Endothelial cell of umbilical vein (primary cell): ENCODE data around the gene OR2H1. TPM values are rescaled to one million over a fixed set of nuclear protein-coding genes. Genes with fewer than 3 reads are reported as not detected.

Source experiments
- BruUV-seq: library from RNA; stranded (reverse); fragments of 400-500 nt; replicated peaks from 2 replicates; lab custom pipeline; 2021; lab: Mats Ljungman, UMichigan
- CTCF ChIA-PET: fragments of 300-600, 350-600 bp; sonication (Branson Sonifier 250); formaldehyde crosslinking; loops from one replicate; lab custom pipeline; 2021; ENCODE audit warnings: antibody characterized with exemption, inconsistent platforms; lab: Charles Lee
- POLR2A ChIA-PET: fragments of 300-600, 350-600 bp; sonication (Branson Sonifier 250); formaldehyde crosslinking; loops from one replicate; lab custom pipeline; 2021; ENCODE audit warnings: antibody characterized with exemption, inconsistent platforms; lab: Charles Lee
- DNase-seq: peaks from one replicate; pipeline ENCODE4 v3.0.0-alpha.2; 2011; ENCODE audit warnings: low read depth, low spot score
- FAIRE-seq: peaks from 2 replicates; lab custom pipeline; 2011; peaks lifted over from hg19 to GRCh38; lab: Jason Lieb, UNC
- H2AFZ ChIP-seq: 2 replicates; pipeline ENCODE4 v1.6.0; 2012; ENCODE audit warnings: low read depth, low read length, control low read depth, inconsistent platforms
- H3K27ac ChIP-seq: 2 replicates; pipeline ENCODE4 v1.5.1; 2011; ENCODE audit warnings: low read depth, mild to moderate bottlenecking, control low read depth, low read length, moderate library complexity; ENCODE audit not compliant: insufficient read depth
- H3K27me3 ChIP-seq, 2 experiments: 2 replicates each; pipeline versions ENCODE4 v1.6.0 to v1.6.1; 2011; ENCODE audit warnings: low read length in 2 of 2, mixed read lengths in 1 of 2; ENCODE audit not compliant: control insufficient read depth in 2 of 2, insufficient read depth in 2 of 2
- H3K36me3 ChIP-seq, 2 experiments: 2 replicates in 1 of 2; 3 replicates in 1 of 2; pipeline ENCODE4 v1.5.1; 2011; ENCODE audit warnings: low read length in 2 of 2, mild to moderate bottlenecking in 1 of 2, moderate library complexity in 1 of 2; ENCODE audit not compliant: control insufficient read depth in 2 of 2, insufficient read depth in 2 of 2; ENCODE audit errors: extremely low read depth in 1 of 2
- H3K4me1 ChIP-seq: 3 replicates; pipeline ENCODE4 v1.5.1; 2011; ENCODE audit warnings: mild to moderate bottlenecking, low read length; ENCODE audit not compliant: control insufficient read depth, insufficient read depth; ENCODE audit errors: extremely low read depth
- H3K4me2 ChIP-seq: 2 replicates; pipeline ENCODE4 v1.6.1; 2011; ENCODE audit warnings: low read length, control low read depth, mixed read lengths; ENCODE audit not compliant: insufficient read depth
- H3K4me3 ChIP-seq, 3 experiments: fragments of 200-600 bp in 1 of 3; sonication (generic), shearing (Covaris generic) in 1 of 3; replicated peaks in 1 of 3; 2 replicates each; pipeline ENCODE4 v1.5.1; 2011 to 2016; ENCODE audit warnings: control low read depth in 3 of 3, low read length in 3 of 3, mild to moderate bottlenecking in 2 of 3, inconsistent platforms in 1 of 3, low read depth in 1 of 3, moderate library complexity in 1 of 3; ENCODE audit not compliant: insufficient read depth in 1 of 3
- H3K79me2 ChIP-seq: 2 replicates; pipeline ENCODE4 v1.6.0; 2012; ENCODE audit warnings: low read length, inconsistent platforms; ENCODE audit not compliant: control insufficient read depth, insufficient read depth
- H3K9ac ChIP-seq: replicated peaks from 2 replicates; pipeline ENCODE3; 2011; ENCODE audit warnings: low read length, control low read depth; ENCODE audit not compliant: insufficient read depth; ENCODE audit errors: extremely low read depth
- H3K9me1 ChIP-seq: replicated peaks from 3 replicates; pipeline ENCODE4 v1.6.0; 2011; ENCODE audit warnings: mild to moderate bottlenecking, low read length; ENCODE audit not compliant: control insufficient read depth, insufficient read depth; ENCODE audit errors: extremely low read depth
- H3K9me3 ChIP-seq: replicated peaks from 2 replicates; pipeline ENCODE4 v1.5.1; 2012; ENCODE audit warnings: low read length, inconsistent platforms; ENCODE audit not compliant: control insufficient read depth, insufficient read depth
- H4K20me1 ChIP-seq: replicated peaks from 2 replicates; pipeline ENCODE3; 2011; ENCODE audit warnings: mild to moderate bottlenecking, low read length; ENCODE audit not compliant: control insufficient read depth, insufficient read depth; ENCODE audit errors: extremely low read depth
- CTCF ChIP-seq, 2 donors: IDR thresholded peaks; 1 replicate in 1 of 2; 2 replicates in 1 of 2; pipeline ENCODE4 v1.5.1; 2011; ENCODE audit warnings: low read length in 2 of 2, mild to moderate bottlenecking in 2 of 2, moderate library complexity in 2 of 2, control low read depth in 1 of 2, inconsistent platforms in 1 of 2, low read depth in 1 of 2; ENCODE audit not compliant: insufficient read depth in 1 of 2; ENCODE audit errors: extremely low read depth in 1 of 2
- EZH2 ChIP-seq: IDR thresholded peaks from 2 replicates; pipeline ENCODE4 v1.6.1; 2012; ENCODE audit warnings: borderline replicate concordance, low read depth, mild to moderate bottlenecking, moderate library complexity, low read length, inconsistent platforms; ENCODE audit not compliant: severe bottlenecking
- FOS ChIP-seq: IDR thresholded peaks from 2 replicates; pipeline ENCODE4 v1.6.1; 2011; ENCODE audit warnings: mild to moderate bottlenecking, low read length, moderate library complexity, borderline replicate concordance; ENCODE audit not compliant: insufficient read depth
- GATA2 ChIP-seq: IDR thresholded peaks from 2 replicates; pipeline ENCODE4 v1.7.0; 2011; ENCODE audit warnings: low read depth, mild to moderate bottlenecking, moderate library complexity, mixed read lengths, low read length; ENCODE audit not compliant: insufficient read length, insufficient read depth
- JUN ChIP-seq: IDR thresholded peaks from 2 replicates; pipeline ENCODE4 v1.6.1; 2011; ENCODE audit warnings: borderline replicate concordance, low read depth; ENCODE audit not compliant: insufficient read length, insufficient read depth
- MYC ChIP-seq: IDR thresholded peaks from one replicate; pipeline ENCODE4 v1.6.1; 2011; ENCODE audit warnings: mild to moderate bottlenecking, low read depth, low read length
- POLR2A ChIP-seq: IDR thresholded peaks from 2 replicates; pipeline ENCODE4 v1.6.1; 2012; ENCODE audit warnings: low read depth, mild to moderate bottlenecking, control low read depth, low read length
- POLR2AphosphoS5 ChIP-seq: IDR thresholded peaks from 2 replicates; pipeline ENCODE4 v1.6.1; 2012; ENCODE audit warnings: low read depth, mild to moderate bottlenecking, control low read depth, low read length, moderate library complexity; ENCODE audit not compliant: insufficient read depth
- dilution Hi-C: fragments of 300-500 bp; cut with MboI; formaldehyde crosslinking; loops from one replicate; pipeline ENCODE4 v1.15.0; 2019; ENCODE audit warnings: low sequenced_read_pairs; ENCODE audit not compliant: extremely low pct_ligation_motif_present
- intact Hi-C: fragments of 100-400 bp; cut with micrococcal nuclease; formaldehyde crosslinking; loops from one replicate; pipeline ENCODE4 v1.10.0; 2022
- polyA plus RNA-seq, 4 experiments: library from polyadenylated mRNA; depleted of rRNA in 3 of 4; stranded (reverse) in 3 of 4; unstranded in 1 of 4; fragments of >200 nt; gene quantifications; 2 replicates each; pipeline versions ENCODE4 v1.2.1 to v1.2.3, GENCODE V29; 2011 to 2012; ENCODE audit warnings: missing spikeins in 1 of 4
- total RNA-seq: library from RNA; stranded (reverse); gene quantifications from 2 replicates; pipeline ENCODE4 v1.2.3, GENCODE V29; 2021
- TF ChIP-seq, protein P1 (sequence below): IDR thresholded peaks from 2 replicates; pipeline ENCODE4 v1.6.1; 2011; ENCODE audit not compliant: insufficient read depth, insufficient read length

The OR2H1 gene
- total and polyA plus RNA-seq, 2 donors (not counting 3 experiments of a cell fraction or from before 2014, with no cell fraction given), result not detected

DNA sequence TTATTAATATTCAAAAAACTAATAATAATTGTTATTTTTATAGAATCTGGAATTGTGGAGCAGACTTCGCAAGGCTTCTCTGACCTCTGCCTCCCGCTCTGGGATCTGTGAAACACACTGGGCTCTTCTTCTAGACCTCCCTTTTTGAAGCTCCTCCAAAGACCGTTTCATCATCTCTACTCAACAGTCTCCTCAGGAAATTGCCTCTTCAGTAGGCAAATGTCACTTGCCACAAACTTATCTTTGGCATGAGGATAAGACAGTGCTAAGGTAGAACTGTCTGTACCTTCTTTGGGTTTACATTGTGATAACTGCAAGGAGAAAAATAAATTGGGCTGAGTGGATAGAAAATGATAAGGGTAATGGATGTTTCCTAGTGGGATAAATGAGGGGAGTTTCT lies 33.1 kb downstream of the OR2H1 start:
- no peak for TF ChIP-seq CTCF (IDR thresholded peaks at IDR 0.05; ENCODE audit: extremely low read depth in 1 of 2, insufficient read depth in 1 of 2, low read depth in 1 of 2, low read length in 2 of 2)
- no peak for TF ChIP-seq GATA2
- H3K27me3 ChIP-seq, result no peaks in the 10 kb centered on the region
- BruUV-seq, result no TSS peak
- no peak overlapping the region for H3K4me3 ChIP-seq
- no peaks in the 10 kb centered on the region for H4K20me1 ChIP-seq
- FAIRE-seq (no peak), DNase-seq (no peak)
- intact Hi-C loops, result no loop called here
- H3K9me3 ChIP-seq, result no peaks in the 10 kb centered on the region
- H3K79me2 ChIP-seq, result no peaks in the 10 kb centered on the region
- ChIA-PET CTCF (no interaction called here), POLR2A (no interaction called here)
- no peaks in the 10 kb centered on the region for H3K36me3 ChIP-seq
- dilution Hi-C loops, result no loop called here
- no peaks in the 10 kb centered on the region for H3K9me1 ChIP-seq
- no peak overlapping the region for H3K27ac ChIP-seq
- no peak overlapping the region for H2AFZ ChIP-seq
- H3K4me1 ChIP-seq, result no peaks in the 10 kb centered on the region
- H3K9ac ChIP-seq, result no peak overlapping the region
- H3K4me2 ChIP-seq, result no peak overlapping the region

GRCh38 chr6:29490552-29490951 lies 33.6 kb downstream of the OR2H1 start:
- Histone ChIP-seq H3K9me3 (no peaks in the 10 kb centered on the region), H3K9me1 (no peaks in the 10 kb centered on the region), H3K9ac (no peak overlapping the region), H3K4me3 (no peak overlapping the region), H3K79me2 (no peaks in the 10 kb centered on the region), H3K4me1 (no peaks in the 10 kb centered on the region), H3K27me3 (no peaks in the 10 kb centered on the region), H3K27ac (no peak overlapping the region), H2AFZ (no peak overlapping the region), H3K36me3 (no peaks in the 10 kb centered on the region), H3K4me2 (no peak overlapping the region), H4K20me1 (no peaks in the 10 kb centered on the region)
- TF ChIP-seq POLR2AphosphoS5 (no peak), POLR2A (no peak), MYC (no peak), FOS (no peak), CTCF (IDR thresholded peaks at IDR 0.05; ENCODE audit: extremely low read depth in 1 of 2, insufficient read depth in 1 of 2, low read depth in 1 of 2, low read length in 2 of 2) (no peak), GATA2 (no peak), EZH2 (no peak), JUN (no peak)
- TF ChIP-seq, protein P1, sequence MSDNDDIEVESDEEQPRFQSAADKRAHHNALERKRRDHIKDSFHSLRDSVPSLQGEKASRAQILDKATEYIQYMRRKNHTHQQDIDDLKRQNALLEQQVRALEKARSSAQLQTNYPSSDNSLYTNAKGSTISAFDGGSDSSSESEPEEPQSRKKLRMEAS, result no peak
- dilution Hi-C loops (no loop called here), intact Hi-C loops (no loop called here)
- CTCF ChIA-PET, result no interaction called here
- POLR2A ChIA-PET, result no interaction called here
- FAIRE-seq, result no peak
- DNase-seq, result no peak
- no TSS peak for BruUV-seq
